GM18498 (cell line): ENCODE data around the gene ARMC2.
"Not testable (repeated sequence)": the region's sequence is repeated elsewhere in the genome, so short reads cannot be mapped to it uniquely, and the experiment has no call there.

ENCODE experiments used
- ATAC-seq: cut with Tn5 transposase; IDR thresholded peaks from one replicate; pipeline ENCODE4 v1.9.1; 2021; ENCODE audit warnings: mild to moderate bottlenecking, moderate library complexity; ENCODE audit not compliant: unreplicated experiment

Gene ARMC2, protein sequence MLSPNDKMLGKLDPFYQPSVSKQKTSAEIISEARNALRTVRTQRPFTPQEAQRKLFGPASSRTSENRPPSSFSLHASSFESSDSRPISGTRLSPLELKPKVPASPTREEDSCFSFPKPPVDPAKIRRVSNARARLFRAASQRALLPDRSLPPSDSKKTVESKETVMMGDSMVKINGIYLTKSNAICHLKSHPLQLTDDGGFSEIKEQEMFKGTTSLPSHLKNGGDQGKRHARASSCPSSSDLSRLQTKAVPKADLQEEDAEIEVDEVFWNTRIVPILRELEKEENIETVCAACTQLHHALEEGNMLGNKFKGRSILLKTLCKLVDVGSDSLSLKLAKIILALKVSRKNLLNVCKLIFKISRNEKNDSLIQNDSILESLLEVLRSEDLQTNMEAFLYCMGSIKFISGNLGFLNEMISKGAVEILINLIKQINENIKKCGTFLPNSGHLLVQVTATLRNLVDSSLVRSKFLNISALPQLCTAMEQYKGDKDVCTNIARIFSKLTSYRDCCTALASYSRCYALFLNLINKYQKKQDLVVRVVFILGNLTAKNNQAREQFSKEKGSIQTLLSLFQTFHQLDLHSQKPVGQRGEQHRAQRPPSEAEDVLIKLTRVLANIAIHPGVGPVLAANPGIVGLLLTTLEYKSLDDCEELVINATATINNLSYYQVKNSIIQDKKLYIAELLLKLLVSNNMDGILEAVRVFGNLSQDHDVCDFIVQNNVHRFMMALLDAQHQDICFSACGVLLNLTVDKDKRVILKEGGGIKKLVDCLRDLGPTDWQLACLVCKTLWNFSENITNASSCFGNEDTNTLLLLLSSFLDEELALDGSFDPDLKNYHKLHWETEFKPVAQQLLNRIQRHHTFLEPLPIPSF

DNA sequence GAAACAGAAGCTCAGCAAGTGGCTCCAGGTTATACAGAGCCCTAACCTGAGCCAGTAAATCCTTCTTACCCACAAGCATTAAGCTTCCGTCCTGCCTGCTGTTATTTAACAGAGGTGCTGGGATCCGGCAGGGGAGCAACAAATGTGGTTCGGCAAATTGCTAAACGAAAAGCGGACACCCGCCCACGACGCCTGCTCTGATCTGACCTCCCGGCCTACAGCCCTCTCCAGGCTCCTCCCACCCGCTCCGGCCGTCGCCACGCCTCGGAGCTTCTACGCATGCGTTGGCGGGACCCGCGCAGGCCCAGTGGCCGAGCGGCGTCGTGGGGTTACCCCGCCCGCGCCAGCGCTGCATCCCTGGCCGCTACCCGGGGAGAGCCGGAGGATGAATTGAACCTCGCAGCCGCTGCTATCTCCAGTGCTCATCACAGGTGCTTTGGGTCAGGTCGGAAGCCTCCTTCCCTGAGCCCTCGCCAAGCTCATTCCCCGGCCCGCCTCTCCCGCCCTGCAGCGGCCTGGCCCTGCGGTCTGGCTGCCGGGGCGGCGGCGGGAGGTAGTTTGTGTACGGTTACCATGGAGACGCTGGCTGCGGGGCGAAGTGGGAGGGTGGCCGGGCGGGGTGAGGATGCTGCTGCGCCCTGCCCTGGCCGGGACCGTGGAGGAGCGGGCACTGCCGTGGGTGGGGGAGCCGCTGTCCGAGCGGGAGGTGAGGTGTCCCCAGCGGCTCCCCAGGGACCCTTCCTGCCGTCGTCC is at the start of gene ARMC2:
Gene ARMC2, plus strand, starts transcription at position 307 of the 753 bp plus-strand sequence. CDS start 5,846 bp downstream, outside the sequence.
- ATAC-seq = peak; percentile 96

DNA sequence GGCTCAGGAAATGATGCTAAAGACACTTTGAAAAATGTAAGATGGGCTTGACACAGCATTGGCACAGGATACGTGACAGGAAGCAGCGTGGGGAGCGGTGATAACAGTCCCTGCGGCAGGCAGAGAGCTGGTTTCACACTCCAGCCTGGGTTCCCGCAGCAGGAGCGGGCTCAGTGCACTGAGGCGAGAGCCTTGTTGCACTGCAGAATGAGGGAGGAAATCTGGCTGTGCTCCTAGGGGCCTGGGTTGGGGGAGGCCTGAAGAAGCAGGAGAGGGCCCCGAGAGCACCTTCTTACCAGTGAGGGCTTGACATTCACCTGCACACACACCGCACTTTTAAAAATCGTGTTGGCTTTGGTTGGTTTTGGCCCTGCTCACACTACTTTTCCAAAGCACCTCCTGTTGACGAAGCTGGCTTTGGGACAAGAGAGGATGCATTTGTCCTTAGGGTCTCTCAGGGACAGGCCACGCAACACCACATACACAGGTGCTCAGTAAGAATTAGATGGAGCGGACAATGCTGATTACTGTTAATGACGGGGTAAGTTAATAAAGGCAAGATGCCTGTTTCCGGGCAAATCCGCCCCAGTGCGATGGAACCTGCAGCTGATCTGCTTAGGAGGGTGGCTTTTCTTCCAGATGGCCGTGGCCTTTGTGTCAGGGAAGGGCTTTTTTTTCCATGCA is 49.4 kb upstream of the ARMC2 start:
- ATAC-seq = no peak

DNA sequence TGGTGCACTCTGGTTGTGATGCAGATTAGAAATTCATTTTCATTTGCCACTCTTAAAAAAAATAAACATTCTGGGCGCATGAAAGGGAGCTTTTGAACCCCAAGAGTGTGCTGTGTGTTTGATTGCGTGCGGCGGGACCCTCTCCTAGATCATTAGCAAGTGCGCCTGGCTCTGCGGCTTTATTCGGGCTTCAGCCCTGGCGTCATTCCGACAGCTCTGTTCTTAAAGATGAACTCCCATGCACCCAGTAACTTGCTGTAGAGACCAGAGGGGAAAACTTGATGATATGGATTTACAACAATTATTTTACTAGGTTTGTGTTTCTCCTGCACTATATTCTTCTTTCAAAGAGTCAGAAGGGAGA is 48.9 kb upstream of the ARMC2 start:
- no peak for ATAC-seq

DNA sequence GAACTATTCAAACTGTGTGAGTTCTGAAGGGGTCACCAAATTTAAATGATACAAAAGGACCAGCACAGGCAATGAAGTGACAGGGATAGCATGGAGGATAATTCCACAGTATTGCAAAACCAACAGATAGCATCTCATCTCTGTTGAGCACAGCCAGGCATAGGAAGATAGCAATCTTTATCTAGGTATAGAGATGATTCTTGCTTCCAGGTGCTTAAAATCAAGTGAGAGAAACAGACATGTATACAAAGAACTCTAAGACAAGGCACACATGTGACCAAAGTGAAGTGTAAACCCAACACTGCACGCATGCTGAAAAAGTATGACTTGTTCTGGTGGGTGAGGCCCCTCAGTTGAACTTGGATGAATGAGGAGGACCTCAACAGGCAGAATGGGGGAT is 48.4 kb upstream of the ARMC2 start:
- no peak for ATAC-seq

DNA sequence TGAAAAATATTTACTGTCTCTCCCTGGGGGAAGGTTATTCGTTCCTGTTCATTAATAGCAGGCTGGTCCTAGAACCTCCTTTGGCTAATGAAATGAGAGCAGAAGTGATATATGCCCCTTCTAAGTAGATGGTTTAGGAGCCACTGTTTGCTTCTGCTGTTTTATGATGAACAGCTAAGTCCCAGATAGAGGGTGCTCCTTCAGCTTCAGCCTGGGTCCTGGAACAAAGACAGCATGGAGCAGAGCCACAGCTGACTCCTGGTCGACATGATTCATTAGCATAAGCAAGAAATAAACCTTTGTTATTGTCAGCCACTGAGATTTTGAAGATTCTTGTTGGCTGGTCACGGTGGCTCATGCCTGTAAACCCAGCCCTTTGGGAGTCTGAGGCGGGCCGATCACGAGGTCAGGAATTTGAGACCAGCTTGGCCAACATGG is 47.8 kb upstream of the ARMC2 start:
- ATAC-seq = no peak

DNA sequence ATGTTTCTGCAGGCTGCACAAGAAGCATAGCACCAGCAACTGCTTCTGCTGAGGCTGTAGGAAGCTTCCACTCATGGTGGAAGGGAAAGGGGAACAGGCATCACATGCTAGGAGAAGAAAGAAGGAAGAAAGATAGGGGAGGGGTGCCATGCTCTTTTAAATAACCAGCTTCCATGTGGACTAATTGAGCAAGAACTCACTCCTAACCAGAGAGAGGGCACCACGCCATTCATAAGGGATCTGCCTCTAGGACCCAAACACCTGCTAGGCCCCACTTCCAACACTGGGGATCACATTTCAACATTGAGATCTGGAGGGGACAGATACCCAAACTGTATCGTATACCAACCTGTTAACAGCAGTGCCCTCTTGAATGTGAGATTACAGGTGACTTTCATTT is 46.9 kb upstream of the ARMC2 start:
- no peak for ATAC-seq

DNA sequence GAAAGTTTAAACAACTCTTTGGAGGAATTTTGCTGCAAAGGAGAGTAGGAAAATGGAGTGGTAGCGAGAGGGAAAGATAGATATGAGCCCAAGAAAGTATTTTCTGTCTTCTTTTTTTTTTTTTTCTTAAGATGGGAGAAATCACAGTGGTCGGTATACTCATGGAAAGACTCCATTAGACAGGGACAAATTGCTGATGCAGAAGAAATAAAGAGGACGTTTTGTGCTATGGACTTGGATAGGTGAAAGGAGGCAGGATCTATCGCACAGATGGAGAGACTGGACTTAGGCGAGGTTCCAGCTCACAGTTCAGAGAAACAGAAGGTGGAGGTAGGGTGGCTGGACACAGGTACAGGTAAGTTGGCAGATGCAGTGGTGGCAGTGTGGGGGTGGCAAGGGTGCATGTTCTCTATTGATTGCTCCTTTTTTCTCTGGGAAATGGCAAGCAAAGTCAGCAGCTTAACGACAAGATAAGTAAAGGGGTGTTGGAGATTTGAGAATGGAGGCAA is 44.2 kb upstream of the ARMC2 start:
- ATAC-seq = no peak

DNA sequence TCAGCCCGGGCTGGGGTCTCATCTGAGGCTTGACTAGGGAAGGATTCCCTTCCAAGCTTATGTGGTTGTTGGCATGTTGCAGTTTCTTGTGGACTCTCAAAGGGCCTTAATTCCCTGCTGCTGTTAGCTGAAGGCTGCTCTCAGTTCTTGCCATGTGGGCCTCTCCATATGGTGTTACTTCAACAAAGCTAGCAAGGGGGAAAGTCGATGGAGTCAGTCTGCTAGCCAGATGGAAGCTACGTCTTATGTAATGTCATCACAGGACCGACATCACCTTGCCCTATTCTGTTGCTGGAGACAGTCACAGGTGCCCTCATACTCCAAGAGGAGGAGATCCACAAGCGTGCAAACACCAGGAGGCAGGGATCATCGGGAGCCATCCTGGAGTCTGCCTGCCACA is 43.3 kb upstream of the ARMC2 start:
- ATAC-seq = no peak

DNA sequence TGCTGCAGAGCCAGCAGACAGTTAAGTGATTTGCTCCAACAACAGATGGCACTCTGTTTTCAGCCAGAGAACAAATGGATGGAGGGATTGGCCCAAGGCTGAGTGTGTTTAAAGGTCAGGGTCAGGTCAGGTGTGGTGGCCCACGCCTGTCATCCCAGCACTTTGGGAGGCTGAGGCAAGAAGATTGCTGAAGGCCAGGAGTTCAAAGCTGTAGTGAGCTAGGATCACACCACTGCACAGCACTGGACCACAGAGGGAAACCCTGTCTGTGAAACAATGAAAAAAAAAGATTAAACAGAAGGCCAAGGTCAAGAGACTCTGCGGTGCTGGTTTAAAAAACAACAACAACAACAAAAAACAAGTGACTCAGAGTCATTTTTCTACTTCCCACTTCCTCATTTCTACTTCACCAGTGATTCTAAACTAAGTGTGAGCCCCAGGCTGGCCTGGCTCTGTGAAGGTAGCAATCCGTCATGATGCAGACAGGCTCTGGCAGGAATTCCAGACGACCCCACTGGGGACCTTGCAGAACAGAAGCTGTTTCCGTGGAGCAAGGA is 42.5 kb upstream of the ARMC2 start:
- no peak for ATAC-seq

DNA sequence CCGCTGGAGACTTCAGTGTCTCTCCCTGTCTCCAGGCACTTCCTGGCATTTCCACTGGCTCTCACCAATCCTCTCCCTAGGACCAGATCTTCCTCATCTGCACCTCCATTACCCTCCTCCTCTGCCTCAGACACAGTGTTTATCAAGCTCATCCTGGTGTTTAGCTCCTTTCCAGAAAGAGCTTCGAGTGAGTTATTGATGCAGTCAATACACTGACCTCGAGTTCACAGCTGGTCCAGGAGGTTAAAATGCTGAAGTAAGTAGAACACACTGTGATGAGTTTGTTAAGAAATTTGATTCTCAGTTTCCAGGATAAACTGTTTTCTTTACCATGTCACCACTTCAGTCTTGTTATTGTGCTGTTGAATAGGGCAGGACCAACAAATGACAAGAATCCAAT is 42.1 kb upstream of the ARMC2 start:
- no peak for ATAC-seq

DNA sequence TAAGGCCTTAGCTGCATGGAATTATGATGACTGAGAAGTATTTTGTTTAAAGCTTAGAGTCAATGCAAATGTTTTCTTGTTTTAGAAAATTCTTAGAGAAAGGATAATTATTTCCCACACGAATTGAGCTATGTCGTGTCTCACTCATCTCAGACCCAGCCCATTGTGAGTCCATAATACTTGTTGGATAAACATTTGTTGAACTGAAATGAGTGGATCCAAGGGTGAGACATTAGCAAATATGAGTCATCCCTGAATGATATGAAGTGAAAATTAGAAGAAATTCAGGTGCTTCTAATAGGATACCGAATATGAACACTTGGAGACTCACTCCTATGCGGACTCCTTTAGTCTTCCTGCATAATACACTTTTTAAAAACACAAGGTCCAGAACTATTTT is 41.6 kb upstream of the ARMC2 start:
- no peak for ATAC-seq

DNA sequence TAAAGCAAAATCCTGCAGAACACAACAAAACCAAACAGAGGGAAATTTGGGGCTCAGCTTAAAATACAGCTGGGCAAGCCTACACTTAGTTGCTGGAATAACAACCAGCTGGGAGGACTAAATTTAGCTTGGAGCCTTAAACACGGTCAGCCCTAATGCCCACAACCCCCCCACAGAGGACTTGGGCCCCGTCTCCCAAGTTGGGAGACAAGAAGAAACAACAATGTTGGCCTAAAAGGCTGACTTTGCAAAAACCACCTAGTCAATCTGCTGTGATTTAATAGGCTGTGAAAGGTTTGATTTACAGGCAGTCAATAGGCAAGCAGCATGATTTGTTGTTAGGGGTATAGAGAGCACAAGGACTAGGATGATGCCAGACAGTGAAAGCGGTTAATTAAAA is 40.3 kb upstream of the ARMC2 start:
- no peak for ATAC-seq

DNA sequence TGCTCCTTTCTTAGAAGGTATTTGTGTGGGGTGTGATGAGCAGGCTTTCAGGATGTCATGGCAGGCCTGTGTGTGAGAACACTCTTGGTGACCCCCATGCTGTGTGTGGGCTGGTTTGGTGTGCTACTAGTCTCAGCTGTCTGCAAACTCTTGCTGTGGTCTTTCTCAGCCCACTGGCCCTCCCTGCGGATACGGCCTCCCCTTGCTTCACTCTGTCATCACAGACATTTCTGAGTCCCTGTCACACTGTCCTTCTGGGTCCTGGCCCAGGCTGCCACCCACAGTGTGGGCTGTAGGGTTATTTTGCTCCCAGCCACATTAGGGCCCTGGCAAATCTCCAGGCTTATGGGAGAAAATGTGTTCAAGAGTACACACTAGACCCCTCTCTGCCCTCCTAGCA is 39.0 kb upstream of the ARMC2 start:
- ATAC-seq = no peak

DNA sequence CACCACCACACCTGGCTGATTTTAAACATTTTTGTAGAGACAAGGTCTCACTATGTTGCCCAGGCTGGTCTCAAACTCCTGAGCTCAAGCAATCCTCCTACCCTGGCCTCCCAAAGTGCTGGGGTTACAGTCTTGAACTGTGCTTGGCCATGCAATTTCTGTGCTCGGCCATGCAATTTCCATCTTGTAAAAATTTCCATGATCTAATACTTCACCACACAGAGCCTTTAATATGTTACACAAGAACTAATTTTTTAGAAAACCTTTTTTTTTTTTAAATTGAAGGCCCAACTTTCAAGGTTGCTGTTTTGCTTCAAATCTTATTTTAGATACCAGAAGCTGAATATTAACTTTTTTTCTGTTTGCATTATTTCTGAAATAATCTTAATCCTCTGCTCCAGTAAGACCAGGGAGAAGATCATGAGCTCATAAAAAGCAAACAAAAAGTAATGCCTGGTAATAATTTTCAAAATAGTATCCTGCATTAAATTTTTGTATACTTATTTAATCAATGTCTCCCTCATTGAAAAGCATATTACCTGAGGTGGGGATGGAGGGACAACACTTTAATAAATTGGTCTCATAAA is 38.1 kb upstream of the ARMC2 start:
- ATAC-seq = no peak

DNA sequence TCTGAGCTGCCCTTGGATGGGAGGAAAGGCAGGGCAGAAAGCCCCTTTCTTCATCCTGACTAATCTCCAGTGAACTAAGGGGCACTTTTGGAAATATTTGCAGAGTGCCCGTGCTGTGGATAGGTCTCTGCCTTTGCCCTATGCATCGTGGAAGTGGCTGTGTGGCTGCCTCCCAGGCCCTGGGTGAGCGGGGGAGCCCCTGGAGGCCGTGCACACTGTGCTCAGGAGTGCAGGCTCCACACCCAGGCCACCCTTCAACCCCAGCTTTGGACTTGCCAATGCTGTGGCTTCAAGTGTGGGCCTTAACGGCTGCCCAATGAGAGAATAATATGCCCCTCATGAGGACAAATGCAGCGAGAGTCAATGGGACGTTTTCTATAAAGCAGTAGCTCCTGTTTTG is 36.7 kb upstream of the ARMC2 start:
- ATAC-seq = no peak

DNA sequence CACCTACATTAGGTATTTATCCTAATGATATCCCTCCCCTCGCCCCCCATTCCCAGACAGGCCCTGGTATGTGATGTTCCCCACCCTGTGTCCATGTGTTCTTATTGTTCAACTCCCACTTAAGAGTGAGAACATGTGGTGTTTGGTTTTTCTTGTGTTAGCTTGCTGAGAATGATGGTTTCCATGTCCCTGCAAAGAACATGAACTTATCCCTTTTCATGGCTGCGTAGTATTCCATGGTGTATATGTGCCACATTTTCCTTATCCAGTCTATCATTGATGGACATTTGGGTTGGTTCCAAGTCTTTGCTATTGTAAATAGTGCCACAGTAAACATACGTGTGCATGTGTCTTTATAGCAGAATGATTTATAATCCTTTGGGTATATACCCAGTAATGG is 35.0 kb upstream of the ARMC2 start:
- ATAC-seq = not testable (repeated sequence)

DNA sequence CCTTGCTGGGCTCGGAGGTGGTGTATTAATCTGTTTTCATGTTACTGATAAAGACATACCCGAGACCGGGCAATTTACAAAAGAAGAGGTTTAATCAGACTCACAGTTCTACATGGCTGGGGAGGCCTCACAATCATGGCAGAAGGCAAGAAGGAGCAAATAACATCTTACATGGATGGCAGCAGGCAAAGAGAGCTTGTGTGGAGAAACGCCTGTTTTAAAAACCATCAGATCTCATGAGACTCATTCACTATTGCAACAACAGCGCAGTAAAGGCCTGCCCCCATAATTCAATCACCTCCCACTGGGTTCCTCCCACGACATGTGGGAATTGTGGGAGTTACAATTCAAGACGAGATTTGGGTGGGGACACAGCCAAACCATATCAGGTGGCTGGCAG is 30.9 kb upstream of the ARMC2 start:
- ATAC-seq = not testable (repeated sequence)

DNA sequence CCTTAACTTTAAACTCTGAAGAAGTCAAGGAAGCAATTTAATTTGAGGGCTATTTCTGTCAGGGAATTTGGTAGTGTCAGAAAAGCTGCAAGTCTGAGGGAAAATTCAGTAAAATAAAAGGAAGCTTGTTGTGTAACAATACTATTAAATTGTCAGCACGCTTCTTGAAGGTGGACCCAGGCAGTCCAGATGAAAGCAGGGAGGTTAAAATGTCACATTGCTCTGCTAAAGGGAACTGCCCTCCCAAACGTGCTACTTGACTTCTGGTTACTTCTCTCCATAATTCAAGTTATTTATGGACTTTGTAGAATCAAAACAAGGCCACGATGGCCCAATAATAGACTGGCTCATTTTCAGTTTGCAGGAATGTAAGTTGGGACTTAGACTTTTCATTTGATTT is 28.2 kb upstream of the ARMC2 start:
- no peak for ATAC-seq

DNA sequence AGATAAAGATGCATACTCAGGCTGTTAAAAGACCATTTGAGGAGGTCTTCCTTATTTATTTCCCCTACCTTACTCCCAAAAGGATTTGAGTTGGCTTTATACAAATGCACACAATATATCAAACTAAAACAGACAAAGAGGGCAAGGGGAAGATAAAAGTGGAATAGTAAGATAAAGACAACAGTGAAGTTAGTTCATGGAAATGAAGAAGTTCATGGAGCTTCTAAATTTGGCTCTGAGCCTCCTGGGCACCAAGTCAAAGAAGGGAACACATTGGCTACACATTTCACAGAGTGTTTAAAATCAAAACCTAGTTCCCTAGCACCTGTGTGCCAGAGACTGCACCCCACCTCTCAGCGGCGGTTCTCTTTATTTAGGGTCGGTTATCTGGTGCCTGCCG is 25.8 kb upstream of the ARMC2 start:
- no peak for ATAC-seq

DNA sequence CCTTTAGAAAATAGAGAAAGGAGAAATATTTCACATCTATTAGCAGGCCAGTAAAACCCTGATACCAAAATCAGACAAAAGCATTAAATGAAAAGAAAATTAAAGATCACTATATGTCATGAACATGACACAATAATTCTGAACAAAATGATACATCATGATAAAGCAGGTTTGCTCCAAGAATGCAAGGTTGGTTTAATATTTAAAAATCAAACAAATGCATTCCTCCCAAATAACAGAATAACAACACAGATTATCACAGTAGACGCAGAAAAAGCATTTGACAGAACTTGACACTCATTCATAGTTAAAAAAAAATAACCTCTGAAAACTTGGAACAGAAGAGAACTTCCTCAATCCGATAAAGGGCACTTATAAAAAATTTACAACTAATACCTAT is 22.9 kb upstream of the ARMC2 start:
- ATAC-seq = no peak
